Ovary (tissue), 9 donors: ENCODE results near the gene MANEAL. TPM values are rescaled to one million over a fixed set of nuclear protein-coding genes. Genes with fewer than 3 reads are reported as not detected.

Experiments used
- DNase-seq, 5 donors: peaks; one replicate each; pipeline ENCODE4 v3.0.0-alpha.2; 2019 to 2020
- H3K27ac ChIP-seq, 2 donors: fragments of 200-600 bp; one replicate each; pipeline versions ENCODE4 v1.5.1 to v1.8.0; 2019 to 2022
- H3K27me3 ChIP-seq: fragments of 200-600 bp; one replicate; pipeline ENCODE4 v1.8.0; 2022
- H3K36me3 ChIP-seq: fragments of 200-600 bp; sonication (generic); one replicate; pipeline ENCODE4 v1.5.1; 2019
- H3K4me1 ChIP-seq: one replicate; pipeline ENCODE4 v1.8.1; 2013; ENCODE audit warnings: mild to moderate bottlenecking, moderate library complexity; ENCODE audit not compliant: insufficient read depth
- H3K4me3 ChIP-seq: fragments of 200-600 bp; sonication (generic); one replicate; pipeline ENCODE4 v1.5.1; 2017
- H3K9me3 ChIP-seq, 2 donors: fragments of 200-600 bp in 1 of 2; sonication (generic) in 1 of 2; one replicate each; pipeline versions ENCODE4 v1.5.1 to v1.8.1; 2013 to 2019; ENCODE audit warnings: mild to moderate bottlenecking in 1 of 2, moderate library complexity in 1 of 2
- CTCF ChIP-seq, 3 donors: fragments of 450-650 bp in 2 of 3; fragments of 200-600 bp in 1 of 3; IDR thresholded peaks; one replicate each; pipeline versions ENCODE4 v1.5.1 to v1.8.0; 2016 to 2022; ENCODE audit warnings: antibody characterized with exemption in 3 of 3, mild to moderate bottlenecking in 1 of 3
- EP300 ChIP-seq: sonication (generic); formaldehyde crosslinking; IDR thresholded peaks from one replicate; pipeline ENCODE4 v1.6.1; 2017; ENCODE audit warnings: antibody characterized with exemption
- POLR2A ChIP-seq: fragments of 450-650 bp; IDR thresholded peaks from one replicate; pipeline ENCODE4 v1.6.1; 2017; ENCODE audit warnings: antibody characterized with exemption, mild to moderate bottlenecking, moderate library complexity
- WGBS, 3 donors: extraction: QIAGEN DNeasy Blood & Tissue Kit in 1 of 3; methylation state at CpG; one replicate each; pipeline versions ENCODE4 v1.1.5 to v1.1.7; 2013 to 2017; 5-methylcytosine and 5-hydroxymethylcytosine counted together
- intact Hi-C, 4 donors: fragments of 100-400 bp; cut with DNase I; formaldehyde crosslinking; loops; one replicate each; pipeline versions ENCODE4 v1.11.0 to v1.15.1; 2022 to 2023
- polyA plus RNA-seq, 2 donors: library from polyadenylated mRNA; stranded (reverse); fragments of 200-250 nt in 1 of 2; fragments of 350-450 nt in 1 of 2; fragmentation: Illumina TruSeq in 1 of 2; extraction: RNeasy Lipid Tissue Mini Kit (QIAGEN cat#74804) in 1 of 2; gene quantifications; one replicate each; pipeline ENCODE4 v1.2.3, GENCODE V29; 2013 to 2014
- total RNA-seq, 7 donors: library from RNA; depleted of rRNA in 2 of 7; stranded (reverse); fragments of >200 nt in 2 of 7; fragmentation: NEBNext Ultra II Directional in 3 of 7; extraction: Animal tissue kit (Norgen Biotek cat#: 25700) in 3 of 7; gene quantifications; one replicate each; pipeline versions ENCODE4 v1.1.0 to v1.2.4, GENCODE V29; 2016 to 2023
- donor health status: DM: no; HTN: no; CAD: no; lungs with moderate emphysema.
- donor health status: DM: no; HTN: no; CAD: no.
- donor health status: Bipolar disorder and iron deficiency.
- donor health status: DM: yes; HTN: yes; CAD: no.
- donor health status: DM: no; HTN: no; CAD: no.
- donor health status: DM: yes; HTN: yes; CAD: no.

The MANEAL gene
- total and polyA plus RNA-seq, 9 donors = 0.66 to 3.7 (median 1.7) TPM; not detected in 1

GRCh38 chr1:37850352-37850955 is 56.8 kb downstream of the MANEAL start:
- Histone ChIP-seq H3K4me3 (no peak overlapping the region), H3K36me3 (no peaks in the 10 kb centered on the region), H3K27me3 (no peaks in the 10 kb centered on the region), H3K9me3 (no peaks in the 10 kb centered on the region), H3K27ac (peak overlapping the region in 1 of 2 donors; percentile 24), H3K4me1 (peaks cover 17% of the 10 kb centered on the region)
- DNase-seq = no peak
- 16 to 55% (median 24%) methylated on average over 6 of the region's 6 CpGs for WGBS, 3 donors
- TF ChIP-seq EP300 (no peak), POLR2A (no peak), CTCF (IDR thresholded peaks at IDR 0.05) (no peak)
- intact Hi-C loops = no loop called here

Other genes with a start within 250 kb of the MANEAL start
- gene SNIP1, start 239.6 kb upstream of the MANEAL start, total RNA-seq = 10 to 100 TPM in 5 of 7 donors, 1 to 10 TPM in 2; 8.3 to 21.4 (median 16.5) TPM
- gene SNIP1, start 239.6 kb upstream of the MANEAL start, polyA plus RNA-seq = 10 to 100 TPM in 1 of 2 donors, 1 to 10 TPM in 1; 6.5 to 16.6 TPM
- gene DNALI1, start 236.9 kb upstream of the MANEAL start, total RNA-seq = 10 to 100 TPM; 13.0 to 37.6 (median 17.8) TPM
- gene DNALI1, start 236.9 kb upstream of the MANEAL start, polyA plus RNA-seq = 10 to 100 TPM; 16.4 to 22.4 TPM
- 10 to 100 TPM; 26.6 to 43.0 (median 31.7) TPM for gene GNL2, start 197.9 kb upstream of the MANEAL start, total RNA-seq
- gene GNL2, start 197.9 kb upstream of the MANEAL start, polyA plus RNA-seq = 10 to 100 TPM; 22.3 to 44.5 TPM
- 10 to 100 TPM in 3 of 7 donors, 1 to 10 TPM in 3, under 1 TPM in 1; 0.23 to 21.4 (median 7.5) TPM for gene RSPO1, start 159.0 kb upstream of the MANEAL start, total RNA-seq
- gene RSPO1, start 159.0 kb upstream of the MANEAL start, polyA plus RNA-seq = 1 to 10 TPM in 1 of 2 donors, under 1 TPM in 1; 0.35 to 3.3 TPM
- gene CDCA8, start 101.3 kb upstream of the MANEAL start, total RNA-seq = 1 to 10 TPM in 2 of 7 donors, under 1 TPM in 5; 0.11 to 1.3 (median 0.42) TPM
- gene CDCA8, start 101.3 kb upstream of the MANEAL start, polyA plus RNA-seq = 1 to 10 TPM in 1 of 2 donors, under 1 TPM in 1; 0.84 to 1.9 TPM
- gene EPHA10, start 28.7 kb upstream of the MANEAL start, total RNA-seq = under 1 TPM in 4 of 7 donors, not detected in 3; 0.20 to 0.69 (median 0.50) TPM
- gene EPHA10, start 28.7 kb upstream of the MANEAL start, polyA plus RNA-seq = under 1 TPM; 0.02 to 0.05 TPM
- 10 to 100 TPM; 24.5 to 56.2 (median 32.5) TPM for gene C1orf122, start 13.9 kb downstream of the MANEAL start, total RNA-seq
- 10 to 100 TPM; 10.3 to 23.7 TPM for gene C1orf122, start 13.9 kb downstream of the MANEAL start, polyA plus RNA-seq
- 10 to 100 TPM in 4 of 7 donors, 1 to 10 TPM in 3; 7.2 to 15.0 (median 11.0) TPM for gene YRDC, start 14.4 kb downstream of the MANEAL start, total RNA-seq
- gene YRDC, start 14.4 kb downstream of the MANEAL start, polyA plus RNA-seq = 1 to 10 TPM; 9.3 to 9.5 TPM
- 10 to 100 TPM in 5 of 7 donors, 1 to 10 TPM in 2; 3.4 to 29.1 (median 21.9) TPM for gene MTF1, start 65.7 kb downstream of the MANEAL start, total RNA-seq
- gene MTF1, start 65.7 kb downstream of the MANEAL start, polyA plus RNA-seq = 1 to 10 TPM; 4.5 to 9.6 TPM
- gene INPP5B, start 153.2 kb downstream of the MANEAL start, total RNA-seq = 10 to 100 TPM; 23.2 to 68.5 (median 33.7) TPM
- 10 to 100 TPM; 23.2 to 30.3 TPM for gene INPP5B, start 153.2 kb downstream of the MANEAL start, polyA plus RNA-seq
- 10 to 100 TPM; 29.0 to 62.5 (median 44.3) TPM for gene SF3A3, start 196.2 kb downstream of the MANEAL start, total RNA-seq
- gene SF3A3, start 196.2 kb downstream of the MANEAL start, polyA plus RNA-seq = 100 to 1,000 TPM in 1 of 2 donors, 10 to 100 TPM in 1; 27.4 to 110 TPM
- 10 to 100 TPM; 19.4 to 63.3 (median 40.4) TPM for gene FHL3, start 211.7 kb downstream of the MANEAL start, total RNA-seq
- gene FHL3, start 211.7 kb downstream of the MANEAL start, polyA plus RNA-seq = 10 to 100 TPM; 13.9 to 28.8 TPM
- 10 to 100 TPM; 17.4 to 38.5 (median 29.7) TPM for gene UTP11, start 218.9 kb downstream of the MANEAL start, total RNA-seq
- 10 to 100 TPM; 20.9 to 35.1 TPM for gene UTP11, start 218.9 kb downstream of the MANEAL start, polyA plus RNA-seq